GM23248 (cell line): ENCODE results near the gene ARFGAP1.

Source experiments
- EZH2 ChIP-seq: fragments of 200-600 bp; sonication (generic); IDR thresholded peaks from 2 replicates; pipeline ENCODE4 v1.6.1; 2018; ENCODE audit warnings: antibody characterized with exemption, mild to moderate bottlenecking; ENCODE audit not compliant: insufficient read depth, poor library complexity, severe bottlenecking
- EZH2phosphoT487 ChIP-seq: fragments of 200-600 bp; sonication (generic); IDR thresholded peaks from 2 replicates; pipeline ENCODE4 v1.6.1; 2018; ENCODE audit warnings: antibody characterized with exemption, moderate library complexity, mild to moderate bottlenecking, low read depth; ENCODE audit not compliant: insufficient read depth

DNA sequence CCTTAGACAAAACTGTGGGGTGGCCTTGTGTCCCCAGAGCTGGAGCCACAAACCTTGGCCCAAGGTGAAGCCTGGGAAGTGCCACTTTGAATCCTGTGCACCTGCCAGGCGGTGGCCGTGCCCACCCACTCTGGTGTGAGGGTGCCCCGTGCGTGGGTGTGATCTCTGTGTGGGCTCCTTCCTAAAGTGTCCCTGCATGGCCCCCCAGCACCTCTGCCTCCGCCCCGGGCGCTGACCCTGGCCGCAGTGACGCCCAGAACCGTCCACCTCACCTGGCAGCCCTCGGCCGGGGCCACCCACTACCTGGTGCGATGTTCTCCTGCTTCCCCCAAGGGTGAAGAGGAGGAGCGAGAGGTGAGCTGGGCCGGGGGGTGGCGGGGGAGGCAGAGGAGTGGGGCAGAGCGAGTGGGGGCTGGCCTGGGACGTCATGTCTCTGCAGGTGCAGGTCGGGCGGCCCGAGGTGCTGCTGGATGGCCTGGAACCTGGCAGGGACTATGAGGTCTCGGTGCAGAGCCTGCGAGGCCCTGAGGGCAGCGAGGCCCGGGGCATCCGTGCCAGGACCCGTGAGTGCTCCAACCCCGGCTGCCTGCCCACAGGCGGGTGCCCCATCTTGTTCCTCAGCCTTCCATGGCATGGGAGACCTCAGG lies 38.7 kb downstream of the ARFGAP1 start:
- TF ChIP-seq EZH2phosphoT487 = no peak
- no peak for TF ChIP-seq EZH2
